Right renal cortex interstitium (tissue), 3 donors: ENCODE results near the gene CDC42BPA. TPM values are rescaled to one million over a fixed set of nuclear protein-coding genes. Genes with fewer than 3 reads are reported as not detected.
A peak's percentile ranks its signal among the peaks of the same experiment; 100 is the strongest.

Experiments used
- DNase-seq, 3 donors: peaks; one replicate each; pipeline ENCODE4 v3.0.0-alpha.2; 2013; ENCODE audit warnings: low read depth in 3 of 3, low spot score in 2 of 3
- polyA plus RNA-seq, 3 donors: library from polyadenylated mRNA; unstranded; fragments of 120-200 nt; gene quantifications; one replicate each; pipeline ENCODE4 v1.2.1, GENCODE V29; 2013; ENCODE audit not compliant: insufficient read length in 3 of 3

CDC42BPA gene
- polyA plus RNA-seq, 3 donors: 38.7 to 44.7 (median 39.6) TPM

- no peak for DNase-seq
Observed at GRCh38 chr1:226953175-226953800, 365.0 kb downstream of the CDC42BPA start.

GRCh38 chr1:226952118-226952441, 366.2 kb downstream of the CDC42BPA start:
- no peak for DNase-seq

- no peak for DNase-seq
Observed at GRCh38 chr1:226951286-226952117, 366.8 kb downstream of the CDC42BPA start.

GRCh38 chr1:226950871-226951270, 367.4 kb downstream of the CDC42BPA start:
- no peak for DNase-seq

- DNase-seq: no peak
Observed at GRCh38 chr1:226950316-226950715, 368.0 kb downstream of the CDC42BPA start.

- no peak for DNase-seq
Observed at GRCh38 chr1:226949401-226949800, 368.9 kb downstream of the CDC42BPA start.

GRCh38 chr1:226948996-226949395, 369.3 kb downstream of the CDC42BPA start:
- DNase-seq: no peak

GRCh38 chr1:226948480-226948879, 369.8 kb downstream of the CDC42BPA start:
- no peak for DNase-seq

GRCh38 chr1:226948051-226948450, 370.2 kb downstream of the CDC42BPA start:
- no peak for DNase-seq

GRCh38 chr1:226946841-226947240, 371.5 kb downstream of the CDC42BPA start:
- DNase-seq: no peak

GRCh38 chr1:226946285-226946684, 372.0 kb downstream of the CDC42BPA start:
- DNase-seq: no peak

GRCh38 chr1:226945858-226946245, 372.4 kb downstream of the CDC42BPA start:
- DNase-seq: no peak

GRCh38 chr1:226945106-226945857, 373.0 kb downstream of the CDC42BPA start:
- no peak for DNase-seq

GRCh38 chr1:226943927-226944326, 374.4 kb downstream of the CDC42BPA start:
- DNase-seq: no peak

GRCh38 chr1:226943156-226943555, 375.1 kb downstream of the CDC42BPA start:
- DNase-seq: no peak

- no peak for DNase-seq
Observed at GRCh38 chr1:226942392-226942791, 375.9 kb downstream of the CDC42BPA start.

- DNase-seq: no peak
Observed at GRCh38 chr1:226940806-226941067, 377.6 kb downstream of the CDC42BPA start.

GRCh38 chr1:226940029-226940805, 378.1 kb downstream of the CDC42BPA start, which contains the start of gene COQ8A:
Gene COQ8A (plus strand): TSS chr1:226940294. CDS start chr1:226961386, 21,092 bp downstream.
- DNase-seq: peak; percentile 94 to 98 (median 97)
